Activated CD4-positive, alpha-beta T cell treated with anti-CD3 and anti-CD28 coated beads for 48 hours (primary cell): Measurements from ENCODE around the gene FUZ.

Source experiments
- DNase-seq: peaks from one replicate; pipeline ENCODE4 v3.0.0-alpha.2; 2020

Gene FUZ

DNA sequence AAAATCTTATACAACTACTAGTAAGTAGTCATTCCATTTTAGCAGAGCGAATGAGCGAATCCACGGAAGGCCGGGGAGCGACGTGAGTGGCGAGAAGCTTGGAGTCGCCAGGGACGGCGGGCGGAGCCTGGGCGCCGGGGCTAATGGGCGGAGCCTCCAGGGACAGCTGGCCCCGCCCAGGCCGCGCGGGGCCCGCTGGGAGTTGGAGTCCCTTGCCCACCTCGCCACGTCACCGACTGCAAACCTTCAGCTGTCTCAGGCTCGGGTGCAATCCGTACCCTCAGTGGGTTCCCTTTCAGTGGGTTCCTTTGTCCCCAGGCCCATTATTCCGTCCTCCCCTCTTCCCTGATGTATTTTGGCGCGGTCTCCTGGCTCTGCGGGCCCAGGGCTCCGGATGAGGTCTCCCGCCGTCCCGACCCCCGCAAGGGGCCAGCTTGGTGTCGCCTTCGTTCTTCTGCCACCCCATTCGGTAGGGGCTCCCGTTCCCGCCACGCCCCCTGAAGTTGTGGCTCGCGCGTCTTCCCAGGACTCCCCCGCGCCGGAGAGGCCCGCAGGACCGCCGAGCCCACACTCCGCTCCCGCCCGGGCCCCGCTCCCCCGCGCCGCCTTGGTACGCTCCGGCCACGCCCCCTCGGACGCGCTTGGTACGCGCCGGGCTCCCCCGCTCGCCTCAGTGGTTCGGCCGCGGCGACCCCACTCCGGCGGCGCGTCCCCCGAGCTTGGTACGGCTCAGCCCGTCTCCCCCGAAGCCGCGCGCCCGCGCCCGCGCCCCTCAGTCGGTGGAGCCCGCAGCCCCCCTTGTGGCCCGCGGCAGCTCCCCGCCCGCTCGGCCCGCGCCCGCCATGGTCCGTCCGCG lies 37.6 kb upstream of the FUZ start, which contains the start of gene PTOV1:
Gene PTOV1, plus strand, starts transcription at position 673 of the 856 bp plus-strand sequence.
- DNase-seq: peak; percentile 93

DNA sequence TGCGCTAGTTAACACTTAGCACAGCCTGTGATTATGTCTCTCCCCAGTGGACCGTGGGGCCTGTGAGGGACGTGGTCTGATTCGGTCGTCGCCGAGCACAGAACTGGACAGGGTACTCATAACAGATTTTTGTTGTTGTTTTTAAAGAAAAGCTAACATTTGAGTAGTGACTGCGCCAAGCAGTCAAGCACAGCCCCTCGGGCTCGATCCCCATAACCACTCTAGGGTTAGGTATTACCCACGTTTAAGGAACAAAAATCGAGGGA lies 37.1 kb upstream of the FUZ start:
- DNase-seq: no peak

DNA sequence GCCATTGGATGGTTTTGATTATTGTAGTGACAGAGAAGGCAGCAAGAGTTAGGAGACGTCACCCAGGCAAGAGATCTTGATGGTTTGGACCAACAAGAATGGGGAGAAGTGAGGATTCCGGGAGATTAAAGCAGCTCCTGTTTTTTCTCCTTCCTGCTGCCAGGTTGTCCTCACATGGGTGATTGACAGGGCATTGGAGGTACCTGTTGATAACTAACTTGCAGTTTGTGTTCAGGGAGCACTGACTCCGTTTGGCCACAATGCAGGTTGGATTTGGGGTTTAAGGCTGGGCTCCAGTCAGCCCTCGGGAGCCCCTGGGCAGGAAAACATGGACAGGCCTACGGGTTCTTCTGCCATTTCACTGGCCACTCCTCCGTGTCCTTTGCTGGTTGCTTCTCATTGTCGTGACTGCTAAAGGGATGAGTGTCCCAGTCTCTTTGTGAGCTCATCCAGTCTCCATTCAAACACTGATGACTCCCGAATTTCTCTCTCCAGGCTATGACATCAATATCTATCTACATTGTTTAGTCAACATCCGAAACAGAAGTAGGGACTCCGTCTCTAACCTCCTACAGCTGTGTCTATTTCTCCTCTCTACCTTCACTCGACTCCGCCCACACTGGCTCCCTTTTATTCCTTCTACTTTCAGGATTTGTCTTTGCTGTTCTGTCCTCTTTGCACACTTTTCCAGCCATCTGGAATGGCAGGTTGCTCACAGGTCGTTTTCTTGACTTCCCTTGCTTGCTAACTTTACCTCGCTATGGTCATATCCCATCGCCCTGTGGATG lies 36.5 kb upstream of the FUZ start:
- DNase-seq: no peak

DNA sequence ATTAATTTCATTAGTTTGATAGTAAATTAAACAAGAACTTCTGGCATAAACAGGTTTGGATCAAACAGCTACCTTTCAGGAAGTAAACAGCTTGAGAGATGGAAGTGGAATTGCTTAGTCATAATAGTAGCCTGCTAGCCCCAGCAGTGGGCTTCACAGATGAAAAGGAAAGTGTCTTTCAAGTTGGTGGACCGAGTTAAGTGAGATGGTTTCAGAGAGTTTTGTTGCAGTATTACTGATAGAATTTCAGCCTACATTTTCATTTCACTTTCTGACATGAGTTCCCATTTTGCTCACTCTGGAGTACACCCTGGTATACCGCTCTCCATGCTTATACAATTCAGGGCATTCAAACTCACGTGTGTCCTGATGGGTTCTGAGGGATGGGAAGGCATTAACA lies 35.8 kb upstream of the FUZ start:
- no peak for DNase-seq

DNA sequence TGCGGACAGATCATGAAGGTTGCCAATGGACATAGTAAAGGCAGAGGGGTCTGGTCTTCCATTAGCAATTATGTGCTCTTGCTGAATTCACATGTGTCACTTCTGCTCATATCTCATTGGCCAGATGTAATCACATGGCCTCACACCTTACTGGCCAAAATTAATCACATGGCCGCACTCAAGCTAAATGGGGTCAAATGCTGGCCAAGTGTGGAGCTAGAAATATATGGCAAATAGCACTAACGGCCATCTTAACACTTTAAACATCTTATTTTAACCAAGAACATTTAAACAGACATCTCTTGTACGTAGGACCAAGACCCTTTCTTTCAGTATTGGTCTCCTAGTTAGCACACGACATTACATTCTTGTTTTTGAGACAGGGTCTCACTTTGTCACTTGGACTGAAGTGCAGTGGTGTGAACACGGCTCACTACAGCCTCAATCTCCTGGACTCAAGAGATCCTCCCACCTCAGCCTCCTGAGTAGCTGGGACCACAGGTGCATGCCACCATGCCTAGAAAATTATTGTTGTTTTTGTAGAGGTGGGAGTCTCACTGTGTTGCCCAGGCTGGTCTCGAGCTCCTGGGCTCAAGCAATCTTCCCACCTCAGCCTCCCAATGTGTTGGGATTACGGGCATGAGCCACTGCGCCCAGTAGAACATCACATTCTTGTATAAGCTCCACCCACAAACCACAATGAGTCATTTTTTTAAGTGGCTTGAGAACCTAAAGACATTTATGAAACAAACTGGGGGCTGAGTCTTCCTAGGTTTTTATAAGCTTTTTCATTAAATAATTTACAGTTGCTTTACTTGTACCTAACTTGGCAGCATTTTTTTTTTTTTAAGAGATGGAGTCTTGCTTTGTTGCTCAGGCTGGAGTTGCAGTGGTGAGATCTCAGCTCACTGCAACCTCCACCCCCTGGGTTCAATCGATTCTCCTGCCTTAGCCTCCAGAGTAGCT lies 34.9 kb upstream of the FUZ start:
- DNase-seq: no peak

DNA sequence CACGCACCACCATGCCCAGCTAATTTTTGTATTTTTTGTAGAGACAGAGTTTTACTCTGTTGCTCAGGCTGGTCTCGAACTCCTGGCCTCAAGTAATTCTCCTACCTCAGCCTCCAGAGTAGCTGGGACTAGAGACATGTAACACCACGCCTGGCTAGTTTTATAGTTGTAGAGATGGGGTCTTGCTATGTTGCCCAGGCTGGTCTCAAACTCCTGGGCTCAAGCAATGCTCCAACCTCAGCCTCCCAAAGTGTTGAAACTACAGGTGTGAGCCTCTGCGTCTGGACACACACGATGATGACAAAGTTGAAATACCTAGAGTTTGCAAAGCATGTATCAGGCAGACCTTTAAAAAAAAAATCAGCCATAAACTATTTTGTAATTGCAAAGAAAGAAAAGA lies 33.3 kb upstream of the FUZ start:
- no peak for DNase-seq

DNA sequence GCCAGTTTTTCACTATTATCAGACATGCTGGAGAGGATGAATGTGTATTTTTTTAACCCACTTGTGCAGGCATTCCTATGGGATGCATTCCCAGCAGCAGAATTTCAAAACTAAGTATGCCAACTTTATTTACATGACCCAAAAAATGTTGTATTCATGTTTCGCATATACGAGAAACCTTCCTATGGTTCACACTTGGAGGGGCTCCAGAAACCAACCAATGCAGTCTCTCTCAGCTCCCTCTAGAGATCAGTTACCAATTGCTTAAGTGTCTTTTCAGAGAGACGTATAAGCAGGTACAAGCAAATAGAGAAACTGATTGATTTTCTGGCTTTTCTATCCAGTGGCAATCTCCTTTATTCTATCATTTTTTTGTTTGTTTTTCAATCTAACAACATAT lies 32.3 kb upstream of the FUZ start:
- no peak for DNase-seq

DNA sequence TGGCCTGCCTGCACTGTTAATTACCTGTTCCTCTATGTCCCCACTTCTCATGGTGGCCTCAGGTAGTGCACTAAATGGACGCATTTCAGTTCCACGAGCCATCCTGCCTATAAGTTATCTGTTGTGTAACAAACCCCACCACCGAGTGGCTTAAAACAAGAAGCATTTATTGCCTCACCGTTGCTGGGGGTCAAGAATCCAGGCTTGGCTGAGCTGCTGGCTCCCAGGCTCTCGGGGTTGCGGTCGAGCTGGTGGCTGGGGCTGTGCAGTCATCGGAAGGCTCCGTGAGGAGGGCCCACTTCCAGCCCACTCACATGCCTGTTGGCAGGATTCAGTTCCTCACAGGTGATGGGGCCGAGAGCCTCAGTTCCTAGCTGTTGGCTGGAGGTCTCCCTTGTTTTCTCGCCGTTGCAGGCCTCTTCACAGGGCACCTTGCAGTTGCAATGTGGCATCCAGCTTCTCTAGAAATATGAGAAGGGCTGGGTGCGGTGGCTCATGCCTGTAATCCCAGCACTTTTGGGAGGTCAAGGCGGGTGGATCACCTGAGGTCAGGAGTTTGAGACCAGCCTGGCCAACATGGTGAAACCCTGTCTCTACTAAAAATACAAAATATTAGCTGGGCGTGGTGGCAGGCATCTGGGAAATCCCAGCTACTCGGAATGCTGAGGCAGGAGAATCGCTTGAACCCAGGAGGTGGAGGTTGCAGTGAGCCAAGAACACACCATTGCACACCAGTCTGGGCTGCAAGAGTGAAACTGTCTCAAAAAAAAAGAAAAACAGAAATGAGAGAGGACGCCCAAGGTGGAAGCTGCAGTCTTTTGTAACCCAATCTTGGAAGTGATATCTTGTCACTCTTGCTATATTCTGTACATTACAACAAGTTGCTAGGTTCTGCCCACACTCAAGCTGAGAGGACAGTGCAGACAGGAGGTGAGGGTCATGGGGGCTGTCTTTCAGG lies 31.3 kb upstream of the FUZ start:
- no peak for DNase-seq

DNA sequence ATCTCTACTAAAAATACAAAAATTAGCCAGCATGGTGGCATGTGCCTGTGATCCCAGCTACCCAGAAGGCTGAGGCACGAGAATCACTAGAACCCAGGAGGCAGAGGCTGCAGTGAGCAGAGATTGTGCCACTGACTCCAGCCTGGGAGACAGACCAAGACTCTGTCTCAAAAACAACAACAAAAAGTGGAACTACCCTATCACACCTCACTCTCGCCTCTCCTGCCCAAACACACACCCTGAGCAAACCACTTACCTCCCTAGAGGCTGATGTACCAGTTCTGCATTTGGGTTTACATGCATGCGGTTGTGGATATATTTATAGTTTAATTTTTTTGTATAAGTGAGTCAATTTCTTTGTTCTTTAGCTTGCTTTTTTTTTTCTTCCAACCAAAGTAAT lies 30.2 kb upstream of the FUZ start:
- no peak for DNase-seq

DNA sequence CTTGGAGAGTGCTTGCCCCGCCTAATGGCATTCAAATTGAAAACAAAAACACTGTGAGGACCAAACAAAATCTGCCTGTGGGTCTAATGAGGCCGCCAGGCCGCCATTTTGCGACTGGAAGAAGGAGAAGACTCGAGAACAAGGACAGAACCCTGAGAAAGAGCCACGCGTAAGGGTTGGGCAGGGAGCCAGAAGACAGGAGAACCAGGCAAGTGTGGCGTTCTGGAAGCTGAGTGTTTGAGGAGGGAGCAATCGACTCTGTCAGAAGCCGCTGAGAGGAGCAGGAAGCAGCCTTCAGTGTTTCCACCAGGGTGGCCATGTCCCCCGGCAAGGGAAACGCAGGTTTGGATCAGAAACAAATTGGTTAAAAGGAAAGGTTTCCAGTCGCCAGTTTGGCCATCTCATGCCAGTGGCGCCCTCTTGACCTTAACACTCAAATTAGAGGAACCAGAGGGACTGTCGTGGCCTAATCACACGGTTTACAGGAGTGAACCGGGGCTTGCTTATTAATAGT lies 27.7 kb upstream of the FUZ start:
- DNase-seq: no peak

DNA sequence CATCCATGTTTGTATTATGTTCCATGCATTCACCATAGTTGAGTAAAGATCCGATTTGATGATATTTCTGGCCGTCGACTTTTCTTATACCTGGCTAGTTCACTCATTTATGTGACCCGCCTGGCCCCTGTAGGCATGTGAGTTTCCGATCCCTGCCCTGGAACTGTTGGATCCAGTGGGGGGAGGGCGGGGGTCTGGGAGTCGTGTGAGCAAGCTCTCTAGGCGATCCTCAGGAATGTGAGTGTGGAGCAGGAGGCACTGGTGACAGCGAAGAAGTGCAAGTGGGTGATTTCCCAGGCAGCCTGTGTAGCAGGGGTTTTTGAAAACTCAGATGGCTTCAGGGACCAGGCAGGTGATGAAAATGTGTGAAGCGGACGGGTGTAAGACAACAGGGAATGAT lies 27.2 kb upstream of the FUZ start:
- no peak for DNase-seq

DNA sequence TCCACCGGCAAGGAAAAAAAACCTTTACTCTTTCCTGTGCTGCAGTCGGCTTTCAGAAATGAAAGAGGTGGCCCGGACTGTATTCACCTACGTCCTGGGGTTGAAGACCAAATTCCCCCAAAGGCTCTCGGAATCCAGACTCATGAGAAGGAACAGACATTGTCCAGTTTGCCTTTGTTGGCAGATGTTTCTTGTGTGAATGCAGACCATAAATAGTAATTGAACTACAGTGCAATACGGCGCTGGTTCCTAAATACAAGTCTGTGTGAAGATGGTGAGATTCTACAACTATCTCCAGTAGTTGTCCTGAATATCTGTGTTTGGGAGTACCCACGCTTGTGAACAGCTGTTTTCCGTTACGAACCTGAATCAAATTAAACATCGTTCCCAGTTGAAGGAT lies 26.6 kb upstream of the FUZ start:
- DNase-seq: no peak

DNA sequence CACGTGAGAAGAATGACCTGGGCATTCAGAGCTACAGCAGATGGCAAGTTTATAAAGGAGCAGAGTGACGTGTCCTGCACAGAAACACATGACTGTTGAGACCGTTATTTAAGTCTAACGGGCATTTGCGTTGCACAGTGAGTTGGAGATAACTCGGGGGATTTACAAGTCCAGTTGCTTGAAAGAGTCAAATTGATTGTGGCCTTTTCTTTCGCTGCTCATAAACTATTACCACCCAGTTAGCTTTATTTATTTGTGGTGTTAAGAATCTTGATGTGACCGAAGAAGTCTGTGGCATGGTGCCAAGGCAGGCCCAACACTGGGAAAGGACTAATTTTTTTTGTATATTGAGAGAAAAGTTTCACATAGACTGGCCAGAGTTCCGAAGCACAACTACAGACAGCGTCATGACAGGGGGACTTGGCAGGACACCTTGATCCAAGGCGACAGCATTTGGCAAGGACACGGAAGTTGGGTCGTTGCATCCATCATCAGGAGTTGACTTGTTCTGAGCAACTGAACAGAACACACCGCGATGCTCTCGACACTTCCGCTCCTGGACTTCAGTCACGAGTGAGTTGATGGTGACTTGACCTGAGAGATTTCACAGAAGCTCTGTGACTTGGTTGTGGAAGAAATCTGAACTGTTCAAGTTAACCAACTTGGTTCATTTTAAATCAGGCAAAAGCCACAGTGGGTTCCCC lies 25.9 kb upstream of the FUZ start:
- no peak for DNase-seq

DNA sequence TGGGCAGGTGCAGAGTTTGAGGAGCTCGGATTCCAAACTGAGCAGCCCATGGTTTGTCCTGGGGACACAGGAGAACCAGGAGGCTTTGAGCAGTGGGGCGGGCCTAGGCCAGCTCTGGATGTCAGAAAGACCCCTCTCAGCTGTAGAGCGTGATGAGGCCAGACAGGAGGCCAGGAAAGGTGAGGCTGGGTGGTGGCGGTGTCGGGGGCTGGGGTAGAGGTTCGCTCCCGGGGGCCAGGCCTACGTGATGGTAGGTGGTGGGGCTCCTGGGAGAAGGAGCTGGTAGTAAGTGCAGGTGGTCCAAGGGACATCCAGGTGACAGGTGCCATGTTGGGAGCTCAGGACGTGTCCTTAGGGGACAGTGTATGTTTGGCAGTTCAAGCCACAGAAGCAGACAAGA lies 24.3 kb upstream of the FUZ start:
- no peak for DNase-seq

DNA sequence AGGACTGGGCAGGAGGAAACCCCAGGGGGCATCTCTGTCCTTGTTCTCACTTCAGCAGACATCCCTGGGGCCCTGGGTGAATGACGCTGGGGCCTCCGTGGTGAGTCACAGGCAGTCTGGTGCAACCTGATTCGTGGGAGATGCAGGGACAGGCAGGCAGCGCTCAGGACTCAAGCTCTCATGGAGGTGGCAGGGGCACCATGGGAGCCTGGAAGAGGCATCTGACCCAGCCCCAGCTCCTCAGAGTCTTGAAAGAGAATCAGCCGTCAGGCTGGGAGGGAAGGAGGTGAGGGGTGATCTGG lies 23.9 kb upstream of the FUZ start:
- no peak for DNase-seq

DNA sequence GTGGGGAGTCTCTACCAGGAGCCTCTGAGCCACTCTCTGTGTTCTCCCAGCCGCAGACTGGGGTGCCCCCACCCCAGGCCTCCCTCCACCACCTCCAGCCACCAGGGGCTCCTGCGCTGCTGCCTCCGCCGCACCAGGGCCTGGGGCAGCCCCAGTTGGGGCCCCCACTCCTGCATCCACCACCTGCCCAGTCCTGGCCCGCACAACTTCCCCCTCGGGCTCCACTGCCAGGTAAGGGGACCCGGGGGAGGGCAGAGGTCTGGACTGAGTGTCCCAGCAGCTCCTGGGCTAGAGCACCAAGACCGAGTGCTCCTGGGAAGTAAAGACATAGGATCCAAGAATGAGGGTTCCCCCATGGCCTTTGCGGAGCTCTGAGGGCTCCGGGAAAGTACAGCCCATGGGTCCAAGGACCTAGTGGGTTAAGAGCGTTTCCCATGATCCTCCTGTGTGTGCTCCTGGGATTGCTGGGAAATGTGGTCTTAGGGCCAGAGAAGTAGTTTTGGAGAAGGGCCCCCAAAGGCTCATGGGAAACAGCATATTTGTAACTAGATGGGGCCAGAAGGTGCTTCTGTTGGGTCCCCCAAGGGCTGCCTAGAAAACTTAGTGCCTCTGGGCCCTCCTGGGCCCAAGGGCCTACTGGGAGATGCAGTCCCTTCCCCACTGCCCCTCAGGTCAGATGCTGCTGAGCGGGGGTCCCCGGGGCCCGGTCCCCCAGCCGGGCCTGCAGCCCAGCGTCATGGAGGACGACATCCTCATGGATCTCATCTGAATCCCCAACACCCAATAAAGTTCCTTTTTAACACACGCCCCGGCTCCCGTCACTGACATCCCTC lies 23.3 kb upstream of the FUZ start:
- no peak for DNase-seq

DNA sequence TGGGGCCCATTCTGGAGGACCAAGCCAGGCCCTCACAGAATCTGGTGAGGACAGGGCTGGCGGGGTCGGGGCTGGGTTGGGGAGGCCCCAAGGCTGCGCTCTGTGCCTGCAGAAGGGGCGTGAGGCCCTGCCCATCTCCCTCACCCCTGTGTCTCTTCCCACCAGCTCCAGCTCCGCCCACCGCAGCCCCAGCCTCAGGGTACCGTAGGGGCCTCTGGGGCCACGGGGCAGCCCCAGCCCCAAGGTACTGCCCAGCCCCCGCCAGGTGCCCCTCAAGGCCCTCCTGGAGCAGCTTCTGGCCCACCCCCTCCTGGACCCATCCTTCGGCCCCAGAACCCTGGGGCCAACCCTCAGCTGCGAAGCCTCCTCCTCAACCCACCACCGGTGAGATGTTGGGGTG lies 22.5 kb upstream of the FUZ start:
- no peak for DNase-seq

DNA sequence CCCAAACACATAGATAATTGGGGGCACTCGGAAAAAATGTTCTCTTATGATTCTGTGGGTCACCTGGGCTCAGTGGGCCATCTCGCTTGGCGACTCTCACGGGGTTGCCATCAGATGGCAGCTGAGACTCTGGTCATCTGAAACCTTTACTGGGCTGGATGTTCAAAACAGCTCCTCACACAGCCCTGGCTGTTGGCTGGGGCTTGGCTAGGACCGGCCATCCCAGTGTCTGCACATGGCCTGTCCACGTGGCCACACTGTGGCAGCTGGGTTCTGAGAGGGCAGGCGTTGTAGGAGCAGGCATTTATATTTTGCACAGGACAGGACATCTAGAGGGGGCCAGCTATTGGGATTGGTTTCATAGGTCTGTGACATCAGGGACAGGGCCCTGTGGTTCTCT lies 20.5 kb upstream of the FUZ start:
- no peak for DNase-seq

DNA sequence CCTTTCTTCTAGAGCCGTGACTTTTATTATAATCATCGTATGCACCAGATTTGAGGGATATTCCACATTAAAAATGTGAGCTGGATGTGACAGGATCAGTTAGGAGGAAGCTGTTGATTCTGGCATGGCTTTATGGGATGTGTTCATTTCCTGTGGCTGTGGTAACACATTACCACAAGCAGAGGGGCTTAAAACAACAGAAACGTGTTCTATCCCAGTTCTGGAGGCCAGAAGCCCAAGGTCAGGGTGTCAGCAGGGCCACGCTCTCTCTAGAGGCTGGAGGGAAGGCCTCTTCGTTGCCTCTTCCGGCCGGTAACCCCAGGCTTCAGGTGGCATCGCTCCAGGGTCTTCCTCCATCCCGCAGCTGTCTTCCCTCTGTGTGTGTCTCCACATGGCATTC lies 19.5 kb upstream of the FUZ start:
- DNase-seq: no peak

DNA sequence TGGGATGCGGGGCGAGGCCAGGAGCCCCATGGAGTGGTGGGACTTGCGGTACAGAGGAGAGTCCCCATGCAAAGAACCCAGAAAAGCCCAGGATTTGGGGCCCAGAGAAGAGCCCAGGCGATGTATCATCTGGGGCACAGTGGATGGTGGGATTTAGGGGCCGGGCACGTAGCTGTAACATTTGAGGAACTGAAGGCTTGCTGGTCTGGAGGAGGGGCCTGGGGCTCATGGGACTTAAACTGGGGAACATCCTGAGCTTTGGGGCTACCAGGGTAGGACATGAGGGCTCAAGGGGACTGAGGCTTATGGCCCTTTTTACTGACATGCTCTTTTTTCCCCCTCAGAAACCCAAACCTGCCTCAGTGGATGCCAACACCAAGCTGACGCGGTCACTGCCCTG lies 18.5 kb upstream of the FUZ start:
- DNase-seq: no peak

DNA sequence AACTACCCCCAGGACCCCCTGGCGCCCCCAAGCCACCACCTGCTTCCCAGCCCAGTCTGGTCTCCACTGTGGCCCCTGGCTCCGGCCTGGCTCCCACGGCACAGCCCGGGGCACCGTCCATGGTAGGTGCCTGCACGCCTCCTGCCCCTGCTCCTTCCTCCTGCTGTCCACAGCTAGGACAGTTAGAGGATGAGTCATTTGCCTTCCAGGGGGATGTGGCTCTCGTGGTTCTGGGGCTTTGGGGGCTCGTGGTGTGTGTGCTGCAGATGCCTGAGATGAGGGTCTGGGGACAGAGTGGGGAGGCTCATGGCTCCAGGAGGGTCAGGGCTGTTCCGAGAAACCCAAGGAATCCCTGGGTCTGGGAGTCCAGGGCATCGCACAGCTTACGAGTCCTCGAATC lies 17.7 kb upstream of the FUZ start:
- no peak for DNase-seq
